Epithelial cell of esophagus (primary cell): ENCODE data around the gene MMP14.

ENCODE experiments used
- DNase-seq: peaks from one replicate; pipeline ENCODE4 v3.0.0; 2010; ENCODE audit warnings: low read depth
- H3K4me3 ChIP-seq: 2 replicates; pipeline ENCODE4 v1.5.1; 2011; ENCODE audit warnings: mild to moderate bottlenecking, low read length, control low read depth
- CTCF ChIP-seq: IDR thresholded peaks from 2 replicates; pipeline ENCODE4 v1.5.1; 2011; ENCODE audit warnings: low read depth, mild to moderate bottlenecking, low read length, control low read depth, inconsistent platforms; ENCODE audit not compliant: insufficient read depth; ENCODE audit errors: missing control alignments

Gene MMP14

GRCh38 chr14:22896356-22896755 lies 60.0 kb downstream of the MMP14 start:
- no peak for DNase-seq

GRCh38 chr14:22896760-22897159 lies 60.4 kb downstream of the MMP14 start:
- H3K4me3 ChIP-seq = no peak overlapping the region
- TF ChIP-seq CTCF = no peak
- no peak for DNase-seq

More at GRCh38 chr14:22896356-22896755, 60.0 kb downstream of the MMP14 start:
- no peak for TF ChIP-seq CTCF
- no peak overlapping the region for H3K4me3 ChIP-seq

- no peak for DNase-seq
- no peak overlapping the region for H3K4me3 ChIP-seq
- no peak for TF ChIP-seq CTCF
These were observed 61.0 kb downstream of the MMP14 start for GRCh38 chr14:22897357-22897756.
